Right lung (tissue), 5 donors: ENCODE measurements around the gene NCKAP1. TPM values are rescaled to one million over a fixed set of nuclear protein-coding genes. Genes with fewer than 3 reads are reported as not detected.
"Not testable (repeated sequence)": the region's sequence is repeated elsewhere in the genome, so short reads cannot be mapped to it uniquely, and the experiment has no call there.

ENCODE experiments used
- DNase-seq, 2 donors: peaks; one replicate each; pipeline ENCODE4 v3.0.0-alpha.2; 2013
- polyA plus RNA-seq, 5 donors: library from polyadenylated mRNA; unstranded; fragments of 120-200 nt; gene quantifications; one replicate each; pipeline versions ENCODE4 v1.2.1 to v1.2.3, GENCODE V29; 2013; ENCODE audit warnings: inconsistent platforms in 1 of 5, low replicate concordance in 1 of 5; ENCODE audit not compliant: insufficient read length in 5 of 5, insufficient read depth in 1 of 5

The NCKAP1 gene
- polyA plus RNA-seq, 5 donors = 86.0 to 126 (median 116) TPM

GRCh38 chr2:183009249-183009899 lies 28.9 kb downstream of the NCKAP1 start:
- DNase-seq = no peak

DNA sequence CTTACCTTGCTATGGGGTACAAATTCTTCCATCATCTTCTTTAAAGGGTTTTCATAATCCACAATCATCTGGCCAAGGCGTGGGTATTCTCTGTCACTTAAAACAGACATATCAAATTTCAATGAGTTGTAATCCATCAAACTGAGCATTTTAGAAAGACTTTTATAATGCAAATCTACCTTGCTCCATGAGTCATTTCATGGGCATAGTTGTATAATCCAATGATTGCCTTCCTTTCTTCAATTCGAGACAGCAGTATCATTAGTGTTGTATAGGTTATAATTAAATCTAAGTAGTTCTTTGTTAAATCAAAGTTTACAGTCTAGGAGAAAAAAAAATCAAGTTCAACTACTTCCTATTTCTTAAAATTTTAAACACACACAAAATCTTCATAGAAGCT lies 36.3 kb downstream of the NCKAP1 start:
- DNase-seq = no peak

DNA sequence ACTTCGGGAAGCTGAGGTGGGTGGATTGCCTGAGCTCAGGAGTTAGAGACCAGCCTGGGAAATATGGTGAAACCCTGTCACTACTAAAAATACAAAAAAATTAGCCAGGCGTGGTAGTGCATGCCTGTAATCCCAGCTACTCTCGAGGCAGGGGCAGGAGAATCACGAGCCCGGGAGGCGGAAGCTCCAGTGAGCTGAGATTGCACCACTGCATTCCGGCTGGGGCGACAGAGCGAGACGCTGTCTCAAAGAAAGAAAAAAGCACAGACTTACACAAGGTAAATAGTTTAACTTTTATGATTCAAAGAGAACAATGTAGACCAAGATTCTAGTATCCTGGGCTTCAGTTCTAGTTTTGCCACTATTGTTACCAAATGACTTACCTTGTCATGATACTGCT lies 37.4 kb downstream of the NCKAP1 start:
- no peak for DNase-seq

- DNase-seq = no peak
Measured at GRCh38 chr2:182999348-183000028, 38.8 kb downstream of the NCKAP1 start.

DNA sequence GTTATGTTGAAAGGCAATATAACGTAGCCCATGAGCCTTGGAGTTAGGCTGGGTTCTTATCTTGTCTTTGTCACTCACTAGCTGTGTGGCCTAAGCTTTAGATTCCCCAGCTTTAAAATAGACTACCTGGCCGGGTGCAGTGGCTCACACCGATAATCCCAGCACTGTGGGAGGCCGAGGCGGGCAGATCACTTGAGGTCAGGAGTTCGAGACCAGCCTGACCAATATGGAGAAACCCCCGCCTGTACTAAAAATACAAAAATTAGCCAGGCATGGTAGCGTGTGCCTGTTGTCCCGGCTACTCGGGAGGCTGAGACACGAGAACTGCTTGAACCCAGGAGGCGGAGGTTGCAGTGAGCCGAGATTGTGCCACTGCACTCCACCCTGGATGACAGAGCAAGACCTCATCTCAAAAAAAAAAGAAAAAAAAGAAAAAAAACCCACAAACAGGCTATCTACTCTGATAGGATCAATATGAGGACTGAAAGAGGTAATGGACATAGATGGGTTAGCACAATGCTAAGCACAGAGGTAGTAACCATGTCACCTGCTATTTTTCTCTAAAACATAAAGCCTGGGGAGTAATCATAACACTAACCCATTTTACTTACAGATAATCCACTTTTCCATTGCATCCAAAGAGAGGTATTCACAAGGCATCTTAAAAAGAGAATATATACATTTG lies 43.9 kb downstream of the NCKAP1 start:
- no peak for DNase-seq

- no peak for DNase-seq
Measured at GRCh38 chr2:182982941-182983340, 55.3 kb downstream of the NCKAP1 start.

GRCh38 chr2:182981475-182981874 lies 56.8 kb downstream of the NCKAP1 start:
- not testable (repeated sequence) for DNase-seq

GRCh38 chr2:182980652-182981051 lies 57.6 kb downstream of the NCKAP1 start:
- DNase-seq = no peak

- peak; percentile 4 to 8 for DNase-seq
Measured at GRCh38 chr2:182980115-182980514, 58.1 kb downstream of the NCKAP1 start.

GRCh38 chr2:182977463-182977862 lies 60.8 kb downstream of the NCKAP1 start:
- no peak for DNase-seq

DNA sequence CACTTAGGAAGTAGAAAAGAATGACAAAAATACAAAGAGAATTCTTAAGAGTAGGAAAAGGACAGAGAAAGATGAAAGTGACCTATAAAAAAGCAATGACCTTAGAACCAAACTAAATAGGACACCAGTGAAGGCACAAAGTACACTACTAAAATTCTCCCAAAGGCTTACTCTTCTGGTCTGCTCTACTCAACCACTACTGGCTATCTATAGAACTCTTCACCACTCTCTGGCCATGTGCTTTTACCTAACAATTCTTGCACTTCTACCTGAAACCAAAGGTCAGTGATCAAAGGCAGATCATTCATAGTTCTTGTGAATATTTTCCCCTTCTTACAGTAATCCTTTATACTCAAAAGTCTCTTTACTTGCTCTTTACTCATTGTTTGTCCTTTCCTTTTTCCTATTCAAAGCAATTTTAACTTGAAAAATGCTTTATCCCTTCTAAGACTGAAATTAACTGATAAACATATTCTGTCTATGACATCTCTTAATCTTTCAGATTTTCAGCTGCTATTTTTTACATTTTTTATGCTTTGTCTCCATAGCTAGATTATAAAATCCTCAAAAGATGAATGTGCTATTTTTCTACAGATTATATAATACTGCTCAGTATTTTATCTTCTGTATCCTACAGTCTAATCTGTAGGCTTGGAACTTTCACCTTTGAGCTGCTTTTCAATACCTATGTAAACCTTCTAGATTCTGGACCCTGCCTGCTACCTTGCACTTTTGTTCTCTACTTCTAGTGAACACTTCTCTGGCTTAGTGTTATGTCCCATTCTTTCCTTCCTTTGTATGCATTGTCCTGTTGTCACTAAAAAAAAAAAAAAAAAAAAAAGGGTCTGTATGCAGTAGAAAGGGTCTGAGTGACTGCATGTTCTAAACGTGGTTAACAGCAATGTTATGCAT lies 64.6 kb downstream of the NCKAP1 start:
- no peak for DNase-seq

DNA sequence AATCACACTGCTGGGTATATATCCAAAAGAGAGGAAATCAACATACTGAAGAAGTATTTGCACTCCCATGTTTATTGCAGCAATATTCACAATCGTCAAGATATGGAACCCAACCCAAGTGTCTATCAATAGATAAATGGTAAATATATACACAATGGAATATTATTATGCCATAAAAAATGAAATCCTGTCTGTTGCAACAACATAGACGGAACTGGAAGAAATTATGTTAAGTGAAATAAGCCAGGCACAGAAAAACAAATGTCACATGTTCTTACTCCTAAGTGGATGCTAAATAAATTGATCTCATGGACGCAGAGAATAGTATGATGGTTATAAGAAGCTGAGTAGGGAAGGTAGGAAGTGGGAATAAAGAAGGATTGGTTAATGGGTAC lies 65.7 kb downstream of the NCKAP1 start:
- DNase-seq = no peak

DNA sequence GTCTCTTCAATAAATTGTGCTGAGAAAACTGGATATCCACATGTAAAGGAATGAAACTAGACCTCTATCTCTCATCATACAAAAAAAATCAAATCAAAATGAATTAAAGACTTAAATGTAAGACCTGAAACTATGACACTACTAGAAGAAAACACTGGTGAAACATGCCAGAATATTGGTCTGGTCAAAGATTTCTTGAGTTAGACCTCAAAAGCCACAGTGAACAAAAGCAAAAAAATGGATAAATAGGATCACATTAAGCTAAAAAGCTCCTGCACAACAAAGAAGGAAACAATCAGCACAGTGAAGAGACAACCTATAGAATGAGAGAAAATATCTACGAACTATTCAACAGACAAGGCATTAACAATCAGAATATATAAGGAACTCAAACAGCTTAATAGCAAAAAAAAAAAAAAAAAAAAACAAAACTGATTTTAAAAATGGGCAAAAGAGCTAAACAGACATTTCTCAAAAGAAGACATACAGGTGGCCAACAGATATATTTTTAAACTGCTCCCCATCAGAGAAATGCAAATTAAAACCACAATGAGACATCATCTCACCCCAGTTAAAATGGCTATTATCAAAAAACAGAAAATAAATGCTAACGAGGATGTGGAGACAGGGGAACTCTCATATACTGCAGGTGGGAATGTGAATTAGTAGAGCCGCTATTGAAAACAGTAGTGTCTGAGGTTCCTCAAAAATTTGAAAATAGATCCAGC lies 66.3 kb downstream of the NCKAP1 start:
- DNase-seq = no peak

GRCh38 chr2:182970486-182970885 lies 67.8 kb downstream of the NCKAP1 start:
- no peak for DNase-seq

DNA sequence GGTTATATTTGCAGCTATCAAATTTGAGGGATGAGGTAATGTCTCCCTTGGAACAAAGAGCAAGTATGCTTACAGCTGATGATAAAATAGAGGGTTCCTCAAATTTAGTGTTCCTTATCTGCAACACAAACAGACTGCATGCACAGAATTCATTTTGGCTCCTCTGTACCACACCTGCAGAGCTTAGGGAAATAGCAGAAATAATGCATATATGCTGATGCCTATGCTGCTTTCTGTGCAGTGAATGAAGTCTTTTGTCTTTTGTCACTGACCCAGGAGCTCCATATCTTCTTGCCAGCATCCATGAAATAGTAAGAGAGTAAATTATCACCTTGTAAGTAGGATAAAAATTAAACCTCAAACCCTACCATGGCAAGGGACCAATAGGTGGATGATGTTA lies 69.8 kb downstream of the NCKAP1 start:
- DNase-seq = no peak

DNA sequence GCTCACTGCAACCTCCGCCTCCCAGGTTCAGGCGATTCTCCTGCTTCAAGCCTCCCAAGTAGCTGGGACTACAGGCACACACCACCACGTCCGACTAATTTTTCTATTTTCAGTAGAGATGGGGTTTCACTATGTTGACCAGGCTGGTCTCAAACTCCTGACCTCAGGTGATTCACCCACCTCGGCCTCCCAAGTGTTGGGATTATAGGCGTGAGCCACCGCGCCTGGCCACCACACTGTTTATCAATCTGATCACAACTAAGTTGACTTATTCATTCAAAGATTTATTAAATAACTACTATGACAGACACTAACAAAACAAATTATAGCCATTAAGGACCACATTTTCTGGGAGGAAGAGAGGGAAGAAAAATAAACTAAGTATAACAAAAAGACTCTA lies 71.9 kb downstream of the NCKAP1 start:
- not testable (repeated sequence) for DNase-seq

DNA sequence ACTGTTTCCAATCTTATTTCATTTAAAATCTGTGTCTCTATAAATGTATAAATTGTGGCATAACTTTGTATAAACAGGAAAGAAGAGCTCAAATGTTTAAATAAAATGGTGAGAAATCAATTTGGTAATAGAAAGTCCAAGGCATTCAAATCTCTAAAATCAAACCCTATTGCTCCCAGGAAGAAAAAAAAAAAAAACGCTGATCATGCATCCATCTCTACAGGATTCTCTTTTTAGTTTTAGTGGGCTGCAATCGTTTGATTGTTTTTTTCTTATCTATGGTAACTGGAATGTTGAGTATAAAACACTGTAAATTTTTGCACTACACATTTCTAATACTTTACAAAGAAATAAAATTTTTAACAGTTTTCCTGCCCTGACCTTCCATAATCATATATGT lies 75.6 kb downstream of the NCKAP1 start:
- no peak for DNase-seq

GRCh38 chr2:182960869-182961268 lies 77.4 kb downstream of the NCKAP1 start:
- not testable (repeated sequence) for DNase-seq

- no peak for DNase-seq
Measured at GRCh38 chr2:182954789-182955188, 83.5 kb downstream of the NCKAP1 start.

DNA sequence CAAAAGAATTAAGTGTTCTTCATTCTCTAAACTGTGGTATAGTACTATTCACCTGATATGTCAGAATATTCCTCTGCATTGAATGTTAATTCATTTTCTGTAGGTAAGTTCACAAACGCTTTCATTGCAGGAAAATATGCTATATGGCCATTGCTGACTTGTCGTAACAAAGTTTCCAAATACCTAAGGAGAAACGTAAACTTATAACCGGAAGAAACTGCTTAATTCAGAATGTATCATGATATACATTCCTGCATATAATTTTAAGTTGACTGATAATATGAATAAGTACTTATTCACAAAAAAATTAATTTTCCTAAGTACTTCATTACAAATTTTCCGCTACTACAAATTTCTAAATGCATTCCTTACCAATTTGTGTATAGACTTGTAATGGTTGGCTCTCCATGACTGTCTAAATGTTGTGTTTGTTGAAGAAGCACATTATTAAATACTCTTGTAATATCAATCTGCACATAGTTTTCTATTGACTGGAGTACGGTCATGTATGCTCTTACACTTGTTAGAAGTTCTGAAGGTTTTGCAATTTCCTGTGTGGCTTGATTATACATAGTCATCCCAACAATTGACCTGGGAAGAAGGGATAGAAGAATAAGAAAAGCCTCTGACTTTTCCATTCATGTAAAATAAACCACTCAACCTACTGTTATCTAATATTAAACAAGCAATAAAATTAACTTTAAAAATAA lies 85.4 kb downstream of the NCKAP1 start:
- no peak for DNase-seq
